ENCODE data around the gene TBCCD1. TPM values are rescaled to one million over a fixed set of nuclear protein-coding genes. Genes with fewer than 3 reads are reported as not detected.

Gene TBCCD1
- total RNA-seq, 1 experiment from 2014 or later = 14.5 TPM

DNA sequence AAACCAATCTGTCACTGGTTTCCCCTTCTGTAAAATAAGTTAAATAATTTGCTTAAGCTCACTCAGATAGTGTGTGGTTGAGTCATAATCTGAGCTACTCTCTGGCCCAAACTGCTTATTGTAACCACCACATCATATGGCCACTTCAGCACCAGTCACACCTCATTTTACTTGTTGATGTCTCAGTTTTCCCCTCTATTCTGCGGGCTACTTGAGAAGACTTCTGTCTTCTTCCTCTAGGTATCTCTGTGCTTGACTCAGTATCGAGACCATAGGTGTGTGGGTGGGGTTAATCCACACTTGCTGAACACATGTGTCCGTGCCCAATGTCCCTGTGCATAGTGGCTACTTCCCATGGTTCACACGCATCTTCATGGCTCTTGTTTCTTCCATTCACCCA is 55.9 kb downstream of the TBCCD1 start:
- intact Hi-C loops (cut with micrococcal nuclease; ENCODE audit: unreplicated experiment) = no loop called here
- no peak for DNase-seq (ENCODE audit: low read depth, low spot score)
- no peaks in the 10 kb centered on the region for H3K4me1 ChIP-seq (ENCODE audit: control insufficient read depth, insufficient read depth, low read length)
- in situ Hi-C loops (cut with HindIII; ENCODE audit: low pct_unique_long_range_greater_than_20kb, low sequenced_read_pairs) = no loop called here
- BruUV-seq (replicated peaks) = no TSS peak
- no peak overlapping the region for H3K4me3 ChIP-seq (ENCODE audit: low read depth in 2 of 2, low read length in 2 of 2)
- TF ChIP-seq SIN3A (IDR thresholded peaks at IDR 0.05; ENCODE audit: borderline replicate concordance, insufficient read depth, low read depth, low read length) (no peak), TCF7L2 (IDR thresholded peaks at IDR 0.05; ENCODE audit: low read depth, low read length) (no peak), POLR2AphosphoS5 (IDR thresholded peaks at IDR 0.05; ENCODE audit: low read depth, low read length) (no peak)
- TF ChIP-seq, protein P1, sequence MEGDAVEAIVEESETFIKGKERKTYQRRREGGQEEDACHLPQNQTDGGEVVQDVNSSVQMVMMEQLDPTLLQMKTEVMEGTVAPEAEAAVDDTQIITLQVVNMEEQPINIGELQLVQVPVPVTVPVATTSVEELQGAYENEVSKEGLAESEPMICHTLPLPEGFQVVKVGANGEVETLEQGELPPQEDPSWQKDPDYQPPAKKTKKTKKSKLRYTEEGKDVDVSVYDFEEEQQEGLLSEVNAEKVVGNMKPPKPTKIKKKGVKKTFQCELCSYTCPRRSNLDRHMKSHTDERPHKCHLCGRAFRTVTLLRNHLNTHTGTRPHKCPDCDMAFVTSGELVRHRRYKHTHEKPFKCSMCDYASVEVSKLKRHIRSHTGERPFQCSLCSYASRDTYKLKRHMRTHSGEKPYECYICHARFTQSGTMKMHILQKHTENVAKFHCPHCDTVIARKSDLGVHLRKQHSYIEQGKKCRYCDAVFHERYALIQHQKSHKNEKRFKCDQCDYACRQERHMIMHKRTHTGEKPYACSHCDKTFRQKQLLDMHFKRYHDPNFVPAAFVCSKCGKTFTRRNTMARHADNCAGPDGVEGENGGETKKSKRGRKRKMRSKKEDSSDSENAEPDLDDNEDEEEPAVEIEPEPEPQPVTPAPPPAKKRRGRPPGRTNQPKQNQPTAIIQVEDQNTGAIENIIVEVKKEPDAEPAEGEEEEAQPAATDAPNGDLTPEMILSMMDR (IDR thresholded peaks at IDR 0.05) = no peak
- TF ChIP-seq, protein P2, sequence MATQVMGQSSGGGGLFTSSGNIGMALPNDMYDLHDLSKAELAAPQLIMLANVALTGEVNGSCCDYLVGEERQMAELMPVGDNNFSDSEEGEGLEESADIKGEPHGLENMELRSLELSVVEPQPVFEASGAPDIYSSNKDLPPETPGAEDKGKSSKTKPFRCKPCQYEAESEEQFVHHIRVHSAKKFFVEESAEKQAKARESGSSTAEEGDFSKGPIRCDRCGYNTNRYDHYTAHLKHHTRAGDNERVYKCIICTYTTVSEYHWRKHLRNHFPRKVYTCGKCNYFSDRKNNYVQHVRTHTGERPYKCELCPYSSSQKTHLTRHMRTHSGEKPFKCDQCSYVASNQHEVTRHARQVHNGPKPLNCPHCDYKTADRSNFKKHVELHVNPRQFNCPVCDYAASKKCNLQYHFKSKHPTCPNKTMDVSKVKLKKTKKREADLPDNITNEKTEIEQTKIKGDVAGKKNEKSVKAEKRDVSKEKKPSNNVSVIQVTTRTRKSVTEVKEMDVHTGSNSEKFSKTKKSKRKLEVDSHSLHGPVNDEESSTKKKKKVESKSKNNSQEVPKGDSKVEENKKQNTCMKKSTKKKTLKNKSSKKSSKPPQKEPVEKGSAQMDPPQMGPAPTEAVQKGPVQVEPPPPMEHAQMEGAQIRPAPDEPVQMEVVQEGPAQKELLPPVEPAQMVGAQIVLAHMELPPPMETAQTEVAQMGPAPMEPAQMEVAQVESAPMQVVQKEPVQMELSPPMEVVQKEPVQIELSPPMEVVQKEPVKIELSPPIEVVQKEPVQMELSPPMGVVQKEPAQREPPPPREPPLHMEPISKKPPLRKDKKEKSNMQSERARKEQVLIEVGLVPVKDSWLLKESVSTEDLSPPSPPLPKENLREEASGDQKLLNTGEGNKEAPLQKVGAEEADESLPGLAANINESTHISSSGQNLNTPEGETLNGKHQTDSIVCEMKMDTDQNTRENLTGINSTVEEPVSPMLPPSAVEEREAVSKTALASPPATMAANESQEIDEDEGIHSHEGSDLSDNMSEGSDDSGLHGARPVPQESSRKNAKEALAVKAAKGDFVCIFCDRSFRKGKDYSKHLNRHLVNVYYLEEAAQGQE (IDR thresholded peaks at IDR 0.05; ENCODE audit: insufficient read depth in 1 of 2, low read depth in 2 of 2, low read length in 1 of 2) = no peak
- H3K36me3 ChIP-seq (ENCODE audit: control insufficient read depth, insufficient read depth, low read length) = no peaks in the 10 kb centered on the region
- no peak for ATAC-seq
- no peak overlapping the region for H3K27ac ChIP-seq (ENCODE audit: low read length)
- H3K9me3 ChIP-seq (ENCODE audit: control insufficient read depth, insufficient read depth, low read depth, low read length) = no peaks in the 10 kb centered on the region
- CTCF ChIA-PET = no interaction called here
- POLR2A ChIA-PET = no interaction called here
- peaks cover 53% of the 10 kb centered on the region for H3K27me3 ChIP-seq (ENCODE audit: control insufficient read depth, insufficient read depth, low read length)

DNA sequence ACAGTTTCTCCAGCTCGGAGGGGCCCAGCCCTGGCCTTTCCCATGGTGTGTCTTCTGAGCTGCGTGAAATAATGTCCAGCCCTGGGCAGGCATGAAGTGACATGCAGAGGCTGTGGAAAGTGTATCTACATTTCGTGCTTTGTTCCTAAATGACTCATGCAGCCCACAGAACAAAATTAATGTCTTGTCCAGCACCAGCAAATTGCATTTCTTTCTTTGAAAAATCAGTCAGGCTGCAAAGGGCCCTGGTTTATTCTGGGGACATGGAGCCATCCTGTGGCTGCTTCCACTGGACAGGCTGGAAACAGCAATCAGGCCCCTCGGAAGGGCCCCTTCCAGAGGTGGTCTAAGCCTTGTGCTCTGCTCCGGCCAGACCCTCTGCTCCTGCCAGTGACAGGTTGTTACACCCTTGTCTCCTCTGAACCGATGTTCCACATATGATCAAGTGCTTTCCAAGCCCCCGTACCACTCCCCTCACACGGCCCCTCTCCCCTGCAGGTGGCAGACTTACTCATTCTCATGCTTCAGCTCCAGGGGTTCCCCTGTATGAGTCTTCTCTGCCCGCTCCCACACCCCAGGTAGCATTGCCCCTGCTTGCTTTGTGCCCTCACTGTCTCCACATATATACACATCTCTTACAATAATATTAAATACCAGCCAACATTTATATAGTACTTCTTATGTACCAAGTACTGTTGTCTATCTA is 56.6 kb downstream of the TBCCD1 start:
- BruUV-seq (replicated peaks) = no TSS peak
- no peak overlapping the region for H3K27ac ChIP-seq (ENCODE audit: low read length)
- H3K36me3 ChIP-seq (ENCODE audit: control insufficient read depth, insufficient read depth, low read length) = no peaks in the 10 kb centered on the region
- intact Hi-C loops (cut with micrococcal nuclease; ENCODE audit: unreplicated experiment) (no loop called here), in situ Hi-C loops (cut with HindIII; ENCODE audit: low pct_unique_long_range_greater_than_20kb, low sequenced_read_pairs) (no loop called here)
- no peak for ATAC-seq
- no peak overlapping the region for H3K4me3 ChIP-seq (ENCODE audit: low read depth in 2 of 2, low read length in 2 of 2)
- ChIA-PET POLR2A (no interaction called here), CTCF (no interaction called here)
- H3K27me3 ChIP-seq (ENCODE audit: control insufficient read depth, insufficient read depth, low read length) = peaks cover 51% of the 10 kb centered on the region
- no peaks in the 10 kb centered on the region for H3K4me1 ChIP-seq (ENCODE audit: control insufficient read depth, insufficient read depth, low read length)
- TF ChIP-seq SIN3A (IDR thresholded peaks at IDR 0.05; ENCODE audit: borderline replicate concordance, insufficient read depth, low read depth, low read length) = no peak
- no peak for TF ChIP-seq POLR2AphosphoS5 (IDR thresholded peaks at IDR 0.05; ENCODE audit: low read depth, low read length)
- TF ChIP-seq, protein P2 (IDR thresholded peaks at IDR 0.05; ENCODE audit: insufficient read depth in 1 of 2, low read depth in 2 of 2, low read length in 1 of 2) = no peak
- TF ChIP-seq, protein P1 (IDR thresholded peaks at IDR 0.05) = no peak
- no peak for TF ChIP-seq TCF7L2 (IDR thresholded peaks at IDR 0.05; ENCODE audit: low read depth, low read length)
- no peak for DNase-seq (ENCODE audit: low read depth, low spot score)
- no peaks in the 10 kb centered on the region for H3K9me3 ChIP-seq (ENCODE audit: control insufficient read depth, insufficient read depth, low read depth, low read length)

Measured in Panc1 (cell line).